SU-DHL-6 (cell line): ENCODE measurements around the gene HLA-C.
"Not testable (repeated sequence)": the region's sequence is repeated elsewhere in the genome, so short reads cannot be mapped to it uniquely, and the experiment has no call there.

Experiments used
- H2AFZ ChIP-seq: fragments of 200-600 bp; sonication (generic); 2 replicates; pipeline ENCODE4 v1.6.1; 2014; ENCODE audit warnings: low read depth, mild to moderate bottlenecking, moderate library complexity, mixed read lengths, antibody characterized with exemption, low read length; ENCODE audit not compliant: severe bottlenecking
- H3F3A ChIP-seq: fragments of 200-600 bp; shearing (Covaris generic); 2 replicates; pipeline ENCODE4 v1.6.0; 2016; ENCODE audit warnings: antibody characterized with exemption, mild to moderate bottlenecking; ENCODE audit not compliant: insufficient read depth
- H3K27ac ChIP-seq: fragments of 200-600 bp; sonication (generic); 2 replicates; pipeline ENCODE4 v1.5.1; 2016; ENCODE audit warnings: low read depth, mild to moderate bottlenecking, low read length, moderate library complexity, mixed read lengths
- H3K27me3 ChIP-seq: fragments of 200-600 bp; sonication (generic), shearing (Covaris generic); 2 replicates; pipeline ENCODE4 v1.6.0; 2014; ENCODE audit warnings: mild to moderate bottlenecking, low read length
- H3K36me3 ChIP-seq: fragments of 200-600 bp; sonication (generic); 2 replicates; pipeline ENCODE4 v1.6.1; 2014; ENCODE audit warnings: mild to moderate bottlenecking, low read length, mixed read lengths
- H3K4me2 ChIP-seq: fragments of 300-600, 200-600 bp; shearing (Covaris generic), sonication (generic); 2 replicates; pipeline ENCODE4 v1.6.0; 2014; ENCODE audit warnings: low read length, low read depth, mild to moderate bottlenecking; ENCODE audit not compliant: poor library complexity, severe bottlenecking
- H3K4me3 ChIP-seq: fragments of 200-600 bp; sonication (generic); 2 replicates; pipeline ENCODE4 v1.5.1; 2014; ENCODE audit warnings: antibody characterized with exemption, low read length, mild to moderate bottlenecking, mixed read lengths; ENCODE audit not compliant: insufficient read depth, poor library complexity, severe bottlenecking
- H3K79me2 ChIP-seq: fragments of 200-600 bp; sonication (generic); 2 replicates; pipeline ENCODE4 v1.6.1; 2014; ENCODE audit warnings: mild to moderate bottlenecking, low read length, moderate library complexity; ENCODE audit not compliant: insufficient read depth
- H3K9ac ChIP-seq: fragments of 200-600 bp; sonication (generic); 2 replicates; pipeline ENCODE4 v1.7.0; 2014; ENCODE audit warnings: mild to moderate bottlenecking, low read length
- H3K9me2 ChIP-seq: fragments of 200-600 bp; sonication (generic); replicated peaks from 2 replicates; pipeline ENCODE4 v1.6.1; 2014; ENCODE audit warnings: low read length; ENCODE audit not compliant: insufficient read depth
- H3K9me3 ChIP-seq: fragments of 200-600 bp; sonication (generic); 2 replicates; pipeline ENCODE4 v1.6.1; 2014; ENCODE audit warnings: low read length, mixed read lengths; ENCODE audit not compliant: insufficient read depth
- H4K20me1 ChIP-seq: fragments of 200-600 bp; sonication (generic); 2 replicates; pipeline ENCODE4 v1.6.1; 2014; ENCODE audit warnings: low read depth, mild to moderate bottlenecking, antibody characterized with exemption, low read length, moderate library complexity, mixed read lengths
- CTCF ChIP-seq: fragments of 200-600 bp; sonication (generic); IDR thresholded peaks from one replicate; pipeline ENCODE4 v1.5.1; 2017; ENCODE audit warnings: antibody characterized with exemption, mild to moderate bottlenecking, low read length, moderate library complexity; ENCODE audit not compliant: insufficient read depth, poor library complexity, severe bottlenecking
- EZH2phosphoT487 ChIP-seq: fragments of 200-600 bp; sonication (generic), shearing (Covaris generic); conservative IDR thresholded peaks from 2 replicates; pipeline ENCODE4 v1.6.1; 2018; ENCODE audit warnings: mild to moderate bottlenecking, antibody characterized with exemption, low read length, moderate library complexity, mixed read lengths

Gene HLA-C

DNA sequence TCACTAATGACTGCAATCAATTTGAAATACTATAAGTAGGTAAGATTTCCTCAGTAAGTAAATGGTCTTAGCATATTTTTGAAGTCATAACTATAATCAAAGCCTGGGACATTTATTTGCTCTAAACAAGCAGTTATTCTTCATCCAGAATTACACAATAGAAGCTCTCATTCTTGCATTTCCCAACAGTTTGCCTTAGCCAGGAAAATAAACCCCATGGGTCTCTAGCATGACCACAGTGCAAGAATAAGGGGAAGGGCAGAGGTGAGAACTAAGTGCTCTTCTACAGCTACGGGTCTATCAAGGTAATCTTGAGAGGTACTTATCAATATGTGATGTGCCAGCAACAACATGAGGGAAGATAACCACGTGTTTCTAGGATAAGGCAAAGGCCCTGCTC lies 14.1 kb upstream of the HLA-C start:
- no peak for TF ChIP-seq CTCF
- TF ChIP-seq EZH2phosphoT487 = no peak
- Histone ChIP-seq H3K9me2 (no peaks in the 10 kb centered on the region), H3K9ac (no peak overlapping the region), H3K27me3 (no peaks in the 10 kb centered on the region), H2AFZ (no peak overlapping the region), H3K27ac (no peak overlapping the region), H3F3A (no peaks in the 10 kb centered on the region), H3K4me3 (no peak overlapping the region), H3K4me2 (no peak overlapping the region), H4K20me1 (no peaks in the 10 kb centered on the region), H3K36me3 (no peaks in the 10 kb centered on the region), H3K9me3 (no peaks in the 10 kb centered on the region), H3K79me2 (no peaks in the 10 kb centered on the region)

- Histone ChIP-seq H3K9ac (no peak overlapping the region), H3K9me2 (no peaks in the 10 kb centered on the region), H3K4me2 (no peak overlapping the region), H3K9me3 (no peaks in the 10 kb centered on the region), H3K4me3 (no peak overlapping the region), H3F3A (no peaks in the 10 kb centered on the region), H4K20me1 (no peaks in the 10 kb centered on the region), H2AFZ (no peak overlapping the region), H3K27ac (no peak overlapping the region), H3K79me2 (no peaks in the 10 kb centered on the region), H3K36me3 (no peaks in the 10 kb centered on the region), H3K27me3 (no peaks in the 10 kb centered on the region)
- TF ChIP-seq EZH2phosphoT487 (no peak), CTCF (no peak)
These were observed 13.6 kb upstream of the HLA-C start for GRCh38 chr6:31285486-31285885.

DNA sequence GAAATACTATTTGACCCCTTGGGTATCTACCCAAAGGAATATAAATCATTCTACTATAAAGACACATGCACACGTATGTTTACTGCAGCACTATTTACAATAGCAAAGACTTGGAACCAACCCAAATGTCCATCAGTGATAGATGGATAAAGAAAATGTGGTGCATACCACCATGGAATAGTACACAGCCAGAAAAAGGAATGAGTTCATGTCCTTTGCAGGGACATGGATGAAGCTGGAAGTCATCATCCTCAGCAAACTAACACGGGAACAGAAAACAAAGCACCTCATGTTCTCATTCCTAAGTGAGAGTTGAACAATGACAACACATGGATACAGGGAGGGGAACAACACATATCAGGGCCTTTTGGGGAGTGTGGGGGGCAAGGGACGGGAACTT lies 7.8 kb upstream of the HLA-C start:
- H3F3A ChIP-seq, H3K4me2 ChIP-seq, H3K79me2 ChIP-seq, H4K20me1 ChIP-seq, H3K27ac ChIP-seq, H3K9me3 ChIP-seq, H3K9me2 ChIP-seq, H3K36me3 ChIP-seq, H2AFZ ChIP-seq, H3K9ac ChIP-seq, H3K4me3 ChIP-seq, H3K27me3 ChIP-seq: not testable (repeated sequence)

DNA sequence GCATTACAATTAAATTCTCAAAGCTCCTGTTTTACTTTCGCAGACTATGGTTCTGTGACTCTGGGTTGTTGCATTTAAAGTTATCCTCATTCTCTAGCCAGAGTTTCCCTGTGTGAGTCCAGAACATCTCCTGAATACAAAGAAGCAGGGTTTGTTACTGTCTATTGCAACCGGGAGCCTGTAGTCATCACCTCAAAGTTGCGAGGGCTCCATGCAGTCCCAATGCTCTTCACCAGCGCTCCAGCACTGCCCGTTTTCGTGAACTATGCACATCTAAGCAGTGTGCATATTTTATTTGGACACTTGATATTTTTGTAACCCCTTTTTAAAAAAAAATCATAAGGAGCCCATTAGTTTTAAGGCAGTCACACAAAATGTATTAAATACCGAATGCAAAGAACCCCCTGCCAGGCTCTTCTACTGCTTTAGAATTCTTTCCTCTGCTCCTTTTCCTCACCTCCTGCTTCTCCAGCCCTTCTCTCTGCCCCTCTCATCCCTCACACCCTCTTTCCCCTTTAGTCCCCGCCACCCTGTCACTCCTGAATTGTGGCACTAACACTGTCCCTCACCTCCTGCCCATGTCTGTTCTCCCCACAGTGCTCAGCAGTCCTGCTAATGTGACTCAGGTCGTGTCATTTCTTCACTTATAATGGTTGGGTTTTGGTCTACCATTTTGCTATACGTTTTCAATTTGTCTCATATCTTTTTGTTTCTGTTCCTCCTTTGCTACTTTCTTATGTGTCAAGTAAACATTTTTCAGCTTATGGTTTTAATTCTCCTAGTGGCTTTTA lies 1.1 kb upstream of the HLA-C start:
- no peaks in the 10 kb centered on the region for H3F3A ChIP-seq
- H3K27ac ChIP-seq = no peak overlapping the region
- no peaks in the 10 kb centered on the region for H4K20me1 ChIP-seq
- H3K79me2 ChIP-seq = no peaks in the 10 kb centered on the region
- no peaks in the 10 kb centered on the region for H3K9me3 ChIP-seq
- no peak overlapping the region for H3K9ac ChIP-seq
- TF ChIP-seq EZH2phosphoT487 (no peak), CTCF (no peak)
- no peaks in the 10 kb centered on the region for H3K27me3 ChIP-seq
- no peaks in the 10 kb centered on the region for H3K9me2 ChIP-seq
- peak overlapping the region; percentile 61 for H3K4me2 ChIP-seq
- H3K4me3 ChIP-seq = no peak overlapping the region
- H3K36me3 ChIP-seq = no peaks in the 10 kb centered on the region
- H2AFZ ChIP-seq = peak overlapping the region; percentile 92
